ENCODE results near the gene ALPK3.

ALPK3 gene

DNA sequence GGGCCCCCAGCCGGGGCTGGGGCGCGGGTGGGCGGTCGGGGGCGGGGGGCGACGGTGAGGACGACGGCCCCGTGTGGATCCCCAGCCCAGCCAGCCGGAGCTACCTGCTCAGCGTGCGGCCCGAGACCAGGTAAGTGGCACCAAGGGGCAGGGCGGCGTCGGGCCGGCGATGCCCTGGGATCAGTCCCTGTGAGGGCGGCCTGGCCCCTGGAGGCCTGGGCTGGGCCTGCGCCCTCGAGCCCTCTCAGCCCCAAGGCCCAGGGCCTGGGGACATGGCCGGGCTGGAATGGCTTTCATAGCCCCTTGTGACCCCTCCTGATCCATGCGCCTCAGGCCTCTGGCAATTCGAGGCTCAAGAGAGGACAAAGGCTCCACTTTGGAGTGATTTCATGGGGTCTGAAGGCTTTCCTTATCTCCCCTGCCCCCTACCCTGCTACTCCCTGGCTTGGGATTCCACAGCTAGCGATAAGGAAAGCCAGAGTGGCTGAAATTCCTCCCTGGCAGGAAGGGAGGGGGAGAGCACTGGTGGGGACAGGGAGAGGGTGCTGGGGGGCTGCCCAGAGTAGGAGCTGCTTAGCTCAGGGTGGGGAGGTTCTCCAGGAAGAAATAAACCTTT lies 418 bp downstream of the ALPK3 start:
- H3K27me3 ChIP-seq (ENCODE audit: control insufficient read depth, insufficient read depth, low read length), result peaks cover 3% of the 10 kb centered on the region
- peaks cover 2% of the 10 kb centered on the region for H3K4me1 ChIP-seq (ENCODE audit: control insufficient read depth, insufficient read depth, low read length)
- no peaks in the 10 kb centered on the region for H3K36me3 ChIP-seq (ENCODE audit: control insufficient read depth, insufficient read depth, low read length)
- no peaks in the 10 kb centered on the region for H3K9me3 ChIP-seq (ENCODE audit: control insufficient read depth, insufficient read depth, low read length)
- H3K9ac ChIP-seq (ENCODE audit: low read depth, low read length), result peak overlapping the region; percentile 50
- H3K4me3 ChIP-seq (ENCODE audit: low read depth, low read length), result peak overlapping the region; percentile 47

DNA sequence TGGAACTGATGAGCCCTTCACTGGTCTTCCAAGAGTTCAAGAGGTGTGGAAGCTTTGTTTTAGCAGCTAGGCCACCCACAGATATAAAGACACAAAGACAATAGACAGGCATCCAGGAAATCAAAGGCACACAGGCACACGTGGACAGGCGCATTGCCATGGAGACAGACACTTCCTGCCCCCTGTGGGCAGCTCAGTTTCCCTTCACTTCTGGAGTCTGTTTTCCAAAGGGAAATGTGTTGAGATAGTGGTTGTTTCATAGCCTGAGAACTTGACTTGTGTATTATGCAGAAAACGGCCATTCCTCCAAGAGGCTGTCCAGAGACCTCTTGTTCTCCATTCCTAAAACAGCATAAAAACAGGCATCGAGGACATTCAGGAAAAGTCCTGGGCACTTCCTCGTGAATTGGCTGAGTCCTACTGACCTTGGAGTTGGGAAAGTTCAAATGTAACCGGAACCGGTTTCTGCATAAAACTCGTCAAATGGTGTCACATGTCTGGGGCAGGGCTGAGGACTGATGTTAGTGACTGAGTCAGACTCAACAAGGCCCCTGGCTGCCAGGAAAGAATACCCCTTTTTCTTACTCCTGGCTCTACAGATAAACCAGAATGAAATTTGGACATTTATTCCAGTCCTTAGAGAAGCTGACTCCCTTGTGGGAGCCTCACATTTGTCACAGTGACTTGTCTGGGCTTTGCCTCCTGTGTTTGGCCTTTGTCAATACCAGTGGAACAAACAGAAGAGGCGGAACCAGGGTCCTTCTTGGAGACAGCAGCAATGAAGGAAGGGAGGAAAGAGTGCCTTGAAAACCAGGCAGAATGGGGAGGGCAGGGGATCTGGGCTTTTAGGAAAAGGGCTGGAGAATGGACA lies 1.3 kb downstream of the ALPK3 start:
- no peaks in the 10 kb centered on the region for H3K9me3 ChIP-seq (ENCODE audit: control insufficient read depth, insufficient read depth, low read length)
- peaks cover 3% of the 10 kb centered on the region for H3K27me3 ChIP-seq (ENCODE audit: control insufficient read depth, insufficient read depth, low read length)
- peaks cover 2% of the 10 kb centered on the region for H3K4me1 ChIP-seq (ENCODE audit: control insufficient read depth, insufficient read depth, low read length)
- H3K36me3 ChIP-seq (ENCODE audit: control insufficient read depth, insufficient read depth, low read length), result no peaks in the 10 kb centered on the region
- H3K4me3 ChIP-seq (ENCODE audit: low read depth, low read length), result peak overlapping the region; percentile 47
- no peak overlapping the region for H3K9ac ChIP-seq (ENCODE audit: low read depth, low read length)

DNA sequence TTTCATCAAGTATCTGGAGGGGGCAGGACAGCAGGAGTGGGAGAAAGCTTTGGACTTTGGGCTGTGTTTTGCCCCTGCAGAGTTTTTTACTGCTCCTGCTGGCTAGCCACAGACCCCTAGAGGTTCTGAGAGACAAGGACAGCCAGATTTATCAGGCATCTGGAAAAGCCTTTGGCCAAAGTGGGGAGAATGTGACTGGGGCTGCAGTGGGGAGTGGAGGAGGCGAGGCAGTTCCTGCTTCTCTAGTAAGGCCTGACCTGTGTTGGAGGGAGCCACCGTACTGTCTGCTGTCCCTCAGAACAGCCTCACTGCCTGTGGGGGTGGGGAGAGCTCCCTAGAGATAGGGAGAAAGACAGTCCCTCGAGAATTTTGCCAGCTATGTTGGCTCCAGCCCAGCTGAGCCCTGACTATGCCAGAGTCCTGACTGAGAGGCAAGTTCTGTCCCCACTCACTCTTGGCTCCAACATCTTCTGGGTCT lies 2.2 kb downstream of the ALPK3 start:
- peaks cover 2% of the 10 kb centered on the region for H3K4me1 ChIP-seq (ENCODE audit: control insufficient read depth, insufficient read depth, low read length)
- no peaks in the 10 kb centered on the region for H3K9me3 ChIP-seq (ENCODE audit: control insufficient read depth, insufficient read depth, low read length)
- H3K36me3 ChIP-seq (ENCODE audit: control insufficient read depth, insufficient read depth, low read length), result no peaks in the 10 kb centered on the region
- H3K27me3 ChIP-seq (ENCODE audit: control insufficient read depth, insufficient read depth, low read length), result peaks cover 3% of the 10 kb centered on the region
- no peak overlapping the region for H3K4me3 ChIP-seq (ENCODE audit: low read depth, low read length)
- peak overlapping the region; percentile 32 for H3K9ac ChIP-seq (ENCODE audit: low read depth, low read length)

DNA sequence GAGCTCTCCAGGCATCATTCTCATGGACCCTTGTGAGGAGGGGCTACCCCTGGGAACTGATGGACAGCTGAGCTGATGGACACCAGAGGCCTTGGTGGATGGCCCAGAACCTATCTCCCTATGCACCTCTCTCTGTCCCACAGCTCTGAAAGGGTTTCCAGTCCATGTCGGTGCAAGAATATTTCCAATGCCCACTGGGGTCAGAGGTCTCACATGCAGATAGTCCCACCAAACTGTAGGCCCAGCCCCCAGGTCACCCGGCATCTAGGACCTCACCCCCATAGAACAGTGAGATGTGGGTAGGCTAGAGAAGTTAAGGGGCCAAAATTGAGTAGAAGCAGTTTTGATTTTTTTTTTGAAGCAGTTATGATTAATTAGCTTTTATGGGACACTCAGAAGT lies 2.6 kb downstream of the ALPK3 start:
- Histone ChIP-seq H3K4me3 (ENCODE audit: low read depth, low read length) (no peak overlapping the region), H3K9me3 (ENCODE audit: control insufficient read depth, insufficient read depth, low read length) (no peaks in the 10 kb centered on the region), H3K27me3 (ENCODE audit: control insufficient read depth, insufficient read depth, low read length) (peaks cover 3% of the 10 kb centered on the region), H3K36me3 (ENCODE audit: control insufficient read depth, insufficient read depth, low read length) (no peaks in the 10 kb centered on the region), H3K9ac (ENCODE audit: low read depth, low read length) (no peak overlapping the region), H3K4me1 (ENCODE audit: control insufficient read depth, insufficient read depth, low read length) (peaks cover 2% of the 10 kb centered on the region)

DNA sequence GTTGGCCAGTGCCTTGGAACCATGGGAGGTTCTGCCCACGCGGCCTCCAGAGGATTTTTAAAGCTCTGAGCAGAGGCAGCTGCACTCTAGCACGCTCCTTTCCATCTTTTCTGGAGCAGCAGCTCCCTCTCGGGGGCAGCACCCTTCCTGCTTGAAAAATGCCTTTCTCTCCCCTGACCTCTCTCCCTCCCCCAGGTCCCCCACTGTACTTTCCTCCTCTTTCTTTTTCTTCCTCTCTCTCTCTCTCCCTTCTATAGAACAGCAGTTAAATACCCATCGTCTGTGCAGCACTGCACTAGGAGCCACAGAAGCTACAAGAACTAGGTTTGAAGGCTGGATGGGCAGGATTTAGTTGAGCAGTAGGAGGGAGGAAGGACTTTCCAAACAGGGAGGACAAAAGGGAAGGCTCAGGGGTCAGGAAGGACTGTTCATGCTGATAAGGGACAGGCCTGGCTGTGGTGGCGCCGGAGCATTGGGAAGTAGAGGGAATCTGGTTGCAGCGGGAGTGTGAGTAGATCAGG lies 4.4 kb downstream of the ALPK3 start:
- Histone ChIP-seq H3K4me3 (ENCODE audit: low read depth, low read length) (no peak overlapping the region), H3K9ac (ENCODE audit: low read depth, low read length) (no peak overlapping the region), H3K4me1 (ENCODE audit: control insufficient read depth, insufficient read depth, low read length) (peaks cover 5% of the 10 kb centered on the region), H3K27me3 (ENCODE audit: control insufficient read depth, insufficient read depth, low read length) (no peaks in the 10 kb centered on the region), H3K9me3 (ENCODE audit: control insufficient read depth, insufficient read depth, low read length) (no peaks in the 10 kb centered on the region), H3K36me3 (ENCODE audit: control insufficient read depth, insufficient read depth, low read length) (no peaks in the 10 kb centered on the region)

DNA sequence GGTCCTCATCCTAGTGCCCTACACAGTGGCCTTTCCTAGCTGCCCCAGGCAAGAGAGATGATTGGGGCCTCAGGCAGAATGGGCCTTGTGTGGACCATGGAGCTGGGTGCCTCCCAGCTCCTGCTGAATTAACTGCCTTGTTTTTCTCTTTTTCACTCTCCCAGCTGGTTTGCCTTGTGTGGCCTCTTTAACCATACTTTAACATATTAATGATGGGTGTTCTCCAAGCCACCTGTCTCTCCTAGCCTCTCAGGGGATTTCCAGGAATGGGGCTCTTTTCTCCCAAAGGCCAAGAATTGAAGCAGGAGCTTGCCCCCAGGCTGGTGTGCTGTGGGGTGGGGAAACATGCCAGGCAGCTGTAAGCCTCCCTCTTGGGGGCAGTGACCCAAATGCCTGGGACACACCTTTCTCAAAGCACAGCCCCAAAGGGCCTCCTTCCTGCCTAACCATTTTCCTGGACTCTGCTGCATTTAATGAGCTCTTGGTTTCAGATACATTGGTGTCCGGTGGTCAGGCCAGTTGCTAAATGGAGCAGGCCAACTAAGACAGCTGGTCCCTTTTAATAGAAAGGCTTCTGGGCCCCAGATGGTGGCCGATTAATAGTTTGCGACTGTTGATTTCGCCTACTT lies 5.6 kb downstream of the ALPK3 start:
- Histone ChIP-seq H3K4me3 (ENCODE audit: low read depth, low read length) (no peak overlapping the region), H3K4me1 (ENCODE audit: control insufficient read depth, insufficient read depth, low read length) (peaks cover 4% of the 10 kb centered on the region), H3K36me3 (ENCODE audit: control insufficient read depth, insufficient read depth, low read length) (no peaks in the 10 kb centered on the region), H3K9ac (ENCODE audit: low read depth, low read length) (no peak overlapping the region), H3K27me3 (ENCODE audit: control insufficient read depth, insufficient read depth, low read length) (no peaks in the 10 kb centered on the region), H3K9me3 (ENCODE audit: control insufficient read depth, insufficient read depth, low read length) (no peaks in the 10 kb centered on the region)

DNA sequence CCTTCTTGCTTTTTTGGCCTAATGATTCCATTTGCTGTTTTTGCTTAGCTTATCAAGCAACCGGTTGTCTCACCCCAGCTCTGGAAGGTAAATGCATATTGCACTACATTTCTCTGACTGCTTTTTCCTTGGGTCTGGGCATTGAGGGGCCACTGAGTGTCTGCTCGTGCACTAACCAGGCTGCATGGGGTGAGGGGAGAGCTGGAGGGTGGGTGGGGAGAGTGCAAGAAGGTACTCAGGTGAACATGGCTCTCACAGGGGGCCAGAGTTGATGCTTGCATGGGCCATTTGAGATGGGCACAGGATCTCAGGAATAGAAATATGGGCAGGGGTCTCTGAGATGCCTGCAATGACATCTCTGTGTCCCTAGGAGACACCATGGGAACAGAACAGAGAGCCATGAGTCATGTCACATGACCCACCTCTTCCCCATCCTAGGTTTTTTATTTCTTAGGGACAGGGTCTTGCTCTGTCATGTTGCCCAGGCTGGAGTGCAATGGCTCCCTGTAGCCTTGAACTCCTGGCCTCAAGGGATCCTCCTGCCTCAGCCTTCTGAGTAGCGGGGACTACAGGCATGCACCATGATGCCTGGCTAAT lies 6.2 kb downstream of the ALPK3 start:
- Histone ChIP-seq H3K36me3 (ENCODE audit: control insufficient read depth, insufficient read depth, low read length) (no peaks in the 10 kb centered on the region), H3K9ac (ENCODE audit: low read depth, low read length) (no peak overlapping the region), H3K4me3 (ENCODE audit: low read depth, low read length) (no peak overlapping the region), H3K4me1 (ENCODE audit: control insufficient read depth, insufficient read depth, low read length) (peaks cover 6% of the 10 kb centered on the region), H3K27me3 (ENCODE audit: control insufficient read depth, insufficient read depth, low read length) (no peaks in the 10 kb centered on the region), H3K9me3 (ENCODE audit: control insufficient read depth, insufficient read depth, low read length) (no peaks in the 10 kb centered on the region)

DNA sequence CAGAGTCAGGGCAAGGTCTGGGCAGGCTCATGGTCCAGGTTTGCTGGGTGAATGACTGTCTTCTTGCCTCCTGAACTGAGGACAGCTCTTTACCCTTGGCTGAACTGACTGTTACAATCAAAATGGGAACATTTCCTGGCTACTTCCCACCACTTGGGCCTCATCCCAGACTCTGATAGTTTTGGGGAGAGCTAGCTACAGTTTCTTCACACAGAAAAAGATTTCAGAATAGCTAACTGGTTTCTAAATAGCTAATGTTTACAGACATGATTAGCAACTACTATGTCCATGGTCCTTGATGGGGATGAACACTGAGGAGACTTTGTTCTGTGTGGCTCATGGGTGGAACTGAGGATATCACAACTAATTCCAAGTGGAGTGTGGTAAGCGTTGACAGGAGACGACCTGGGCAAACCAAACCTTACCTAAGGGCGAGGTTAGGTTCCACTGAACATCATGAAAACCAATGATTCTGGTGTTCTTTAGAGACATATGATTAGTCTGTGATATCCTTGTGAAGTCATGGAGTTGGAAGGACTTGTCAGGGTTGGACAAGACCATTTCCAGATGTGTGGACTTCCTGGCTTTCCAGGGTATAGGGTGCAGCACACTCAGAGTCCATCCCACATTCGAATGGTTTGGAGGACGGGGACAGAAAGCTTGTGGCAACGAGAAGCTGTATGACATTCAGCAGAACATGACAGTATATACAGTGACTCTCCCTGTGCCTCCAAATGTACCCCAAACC lies 7.3 kb downstream of the ALPK3 start:
- no peaks in the 10 kb centered on the region for H3K9me3 ChIP-seq (ENCODE audit: control insufficient read depth, insufficient read depth, low read length)
- no peak overlapping the region for H3K9ac ChIP-seq (ENCODE audit: low read depth, low read length)
- H3K27me3 ChIP-seq (ENCODE audit: control insufficient read depth, insufficient read depth, low read length), result no peaks in the 10 kb centered on the region
- no peak overlapping the region for H3K4me3 ChIP-seq (ENCODE audit: low read depth, low read length)
- H3K4me1 ChIP-seq (ENCODE audit: control insufficient read depth, insufficient read depth, low read length), result peaks cover 6% of the 10 kb centered on the region
- H3K36me3 ChIP-seq (ENCODE audit: control insufficient read depth, insufficient read depth, low read length), result no peaks in the 10 kb centered on the region

DNA sequence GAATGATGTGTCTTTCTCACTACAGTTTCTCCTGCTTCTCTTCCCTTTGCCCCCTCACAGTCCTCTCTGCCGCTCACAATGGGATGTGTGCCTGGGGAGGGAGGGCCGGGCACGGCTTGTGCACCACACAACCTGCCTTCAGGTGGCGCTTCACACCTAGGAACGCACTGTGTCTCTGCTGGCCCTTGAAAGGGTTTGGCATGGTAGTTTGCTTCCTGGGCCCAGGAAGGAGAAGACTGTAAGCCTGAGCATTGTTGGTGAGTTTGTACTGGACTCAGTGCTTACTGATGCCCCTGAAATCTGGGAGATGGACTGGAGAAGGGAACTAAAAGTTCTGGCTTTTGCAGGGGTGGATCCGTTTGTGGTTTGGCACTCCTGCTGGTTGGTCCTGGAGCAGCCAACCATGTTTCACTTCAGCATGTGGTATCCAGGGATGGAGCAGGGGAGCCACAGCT lies 9.2 kb downstream of the ALPK3 start:
- Histone ChIP-seq H3K4me1 (ENCODE audit: control insufficient read depth, insufficient read depth, low read length) (peaks cover 6% of the 10 kb centered on the region), H3K36me3 (ENCODE audit: control insufficient read depth, insufficient read depth, low read length) (no peaks in the 10 kb centered on the region), H3K4me3 (ENCODE audit: low read depth, low read length) (no peak overlapping the region), H3K9ac (ENCODE audit: low read depth, low read length) (no peak overlapping the region), H3K27me3 (ENCODE audit: control insufficient read depth, insufficient read depth, low read length) (no peaks in the 10 kb centered on the region), H3K9me3 (ENCODE audit: control insufficient read depth, insufficient read depth, low read length) (no peaks in the 10 kb centered on the region)

DNA sequence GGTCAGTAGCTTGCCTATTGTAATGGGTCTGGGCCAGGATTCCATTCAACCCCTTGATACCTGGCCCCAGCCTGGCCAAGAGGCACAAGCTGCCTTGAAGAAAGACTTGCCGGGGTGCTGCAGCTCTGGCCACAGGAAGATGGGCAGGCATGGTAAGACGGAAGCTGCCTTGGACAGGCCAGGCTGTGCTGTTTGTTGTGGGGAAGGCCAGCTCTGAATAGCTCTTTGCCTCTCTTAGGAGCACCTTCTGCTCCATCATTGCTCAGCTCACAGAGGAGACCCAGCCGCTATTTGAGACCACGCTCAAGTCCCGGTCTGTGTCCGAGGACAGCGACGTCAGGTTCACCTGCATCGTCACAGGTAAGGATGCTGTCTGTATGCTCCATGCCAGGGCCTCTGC lies 10.1 kb downstream of the ALPK3 start:
- Histone ChIP-seq H3K36me3 (ENCODE audit: control insufficient read depth, insufficient read depth, low read length) (no peaks in the 10 kb centered on the region), H3K9me3 (ENCODE audit: control insufficient read depth, insufficient read depth, low read length) (no peaks in the 10 kb centered on the region), H3K4me1 (ENCODE audit: control insufficient read depth, insufficient read depth, low read length) (peaks cover 6% of the 10 kb centered on the region)

More for the DNA sequence above, 10.1 kb downstream of the ALPK3 start:
- Histone ChIP-seq H3K4me3 (ENCODE audit: low read depth, low read length) (no peak overlapping the region), H3K27me3 (ENCODE audit: control insufficient read depth, insufficient read depth, low read length) (no peaks in the 10 kb centered on the region), H3K9ac (ENCODE audit: low read depth, low read length) (no peak overlapping the region)

Measured in iPS-15b (cell line).